GM23338 (cell line): ENCODE data around the gene BNIP5. TPM values are rescaled to one million over a fixed set of nuclear protein-coding genes. Genes with fewer than 3 reads are reported as not detected.

ENCODE experiments used
- ATAC-seq: fragments of 200-7000 bp; cut with Tn5 transposase; 3 replicates; pipeline ENCODE4 v1.9.1; 2020
- DNase-seq: peaks from one replicate; pipeline ENCODE4 v3.0.0-alpha.2; 2015; ENCODE audit warnings: low spot score
- H2AFZ ChIP-seq: fragments of 200-600 bp; sonication (generic); 2 replicates; pipeline ENCODE4 v1.8.0; 2016; ENCODE audit warnings: antibody characterized with exemption, mild to moderate bottlenecking, moderate library complexity
- H3F3A ChIP-seq: fragments of 200-600 bp; sonication (generic); replicated peaks from 2 replicates; pipeline ENCODE4 v1.8.0; 2017; ENCODE audit warnings: antibody characterized with exemption, mixed run types, low read depth
- H3K27ac ChIP-seq: fragments of 200-600 bp; sonication (generic); 2 replicates; pipeline ENCODE4 v1.6.1; 2016; ENCODE audit warnings: low read depth
- H3K27me3 ChIP-seq: fragments of 200-600 bp; sonication (generic); 2 replicates; pipeline ENCODE4 v1.8.0; 2016; ENCODE audit warnings: mild to moderate bottlenecking, mixed run types, moderate library complexity; ENCODE audit not compliant: insufficient read depth
- H3K36me3 ChIP-seq: fragments of 200-600 bp; sonication (generic); 2 replicates; pipeline ENCODE4 v1.8.0; 2016; ENCODE audit warnings: mild to moderate bottlenecking; ENCODE audit not compliant: insufficient read depth
- H3K4me1 ChIP-seq: fragments of 200-600 bp; sonication (generic); 2 replicates; pipeline ENCODE4 v1.8.0; 2016; ENCODE audit warnings: mild to moderate bottlenecking, moderate library complexity; ENCODE audit not compliant: insufficient read depth
- H3K4me2 ChIP-seq: fragments of 200-600 bp; sonication (generic); 2 replicates; pipeline ENCODE4 v1.7.1; 2017; ENCODE audit warnings: mixed run types
- H3K4me3 ChIP-seq: fragments of 200-600 bp; sonication (generic); 2 replicates; pipeline ENCODE4 v1.6.1; 2016; ENCODE audit warnings: mixed run types
- H3K79me2 ChIP-seq: fragments of 200-600 bp; sonication (generic); replicated peaks from 2 replicates; pipeline ENCODE4 v1.8.0; 2017; ENCODE audit warnings: mild to moderate bottlenecking; ENCODE audit not compliant: insufficient read depth
- H3K9me2 ChIP-seq: fragments of 200-600 bp; sonication (generic); 2 replicates; pipeline ENCODE4 v1.8.0; 2017; ENCODE audit not compliant: insufficient read depth
- H4K20me1 ChIP-seq: fragments of 200-600 bp; sonication (generic); replicated peaks from 2 replicates; pipeline ENCODE4 v1.8.0; 2017; ENCODE audit warnings: mild to moderate bottlenecking; ENCODE audit not compliant: insufficient read depth
- H3K27ac Mint-ChIP-seq: 2 replicates; pipeline ENCODE4 v1.8.0; 2020; ENCODE audit warnings: inconsistent platforms, mild to moderate bottlenecking, moderate library complexity, mixed read lengths
- H3K27me3 Mint-ChIP-seq: 3 replicates; pipeline ENCODE4 v1.8.0; 2022; ENCODE audit warnings: low read depth, mild to moderate bottlenecking, moderate library complexity, mixed read lengths, inconsistent platforms; ENCODE audit not compliant: insufficient read depth, poor library complexity
- H3K36me3 Mint-ChIP-seq: 3 replicates; pipeline ENCODE4 v1.8.0; 2021; ENCODE audit warnings: low read depth, mild to moderate bottlenecking, inconsistent platforms, moderate library complexity, mixed read lengths
- H3K4me1 Mint-ChIP-seq: 3 replicates; pipeline ENCODE4 v1.8.0; 2020; ENCODE audit warnings: mild to moderate bottlenecking, inconsistent platforms, mixed read lengths
- H3K4me3 Mint-ChIP-seq: 3 replicates; pipeline ENCODE4 v1.8.0; 2021; ENCODE audit warnings: moderate library complexity, mild to moderate bottlenecking, inconsistent platforms, mixed read lengths
- H3K9me3 Mint-ChIP-seq: 3 replicates; pipeline ENCODE4 v1.8.0; 2020; ENCODE audit warnings: moderate library complexity, mild to moderate bottlenecking, inconsistent platforms, mixed read lengths
- CREB1 ChIP-seq: fragments of 250-450 bp; sonication (Bioruptor Pico); IDR thresholded peaks from 2 replicates; pipeline ENCODE4 v1.5.0; 2020; ENCODE audit warnings: low read depth, mild to moderate bottlenecking, moderate library complexity
- EZH2 ChIP-seq: fragments of 200-600 bp; sonication (generic); IDR thresholded peaks from one replicate; pipeline ENCODE4 v1.8.0; 2017; ENCODE audit warnings: antibody characterized with exemption, mild to moderate bottlenecking, low read depth; ENCODE audit not compliant: unreplicated experiment
- EZH2phosphoT487 ChIP-seq: fragments of 200-600 bp; sonication (generic); IDR thresholded peaks from one replicate; pipeline ENCODE4 v1.8.1; 2018; ENCODE audit warnings: antibody characterized with exemption; ENCODE audit not compliant: unreplicated experiment
- JUNB ChIP-seq: IDR thresholded peaks from one replicate; pipeline ENCODE4 v1.6.1; 2016; ENCODE audit warnings: antibody characterized with exemption; ENCODE audit not compliant: unreplicated experiment
- NANOG ChIP-seq: IDR thresholded peaks from 2 replicates; pipeline ENCODE4 v1.6.1; 2016; ENCODE audit warnings: antibody characterized with exemption, borderline replicate concordance
- POLR2AphosphoS5 ChIP-seq: IDR thresholded peaks from 2 replicates; pipeline ENCODE4 v1.6.1; 2016; ENCODE audit warnings: antibody characterized with exemption, low read depth
- STAT1 ChIP-seq: IDR thresholded peaks from one replicate; pipeline ENCODE4 v1.6.1; 2016; ENCODE audit warnings: antibody characterized with exemption; ENCODE audit not compliant: unreplicated experiment
- ZNF114 ChIP-seq: fragments of 250-450 bp; sonication (Bioruptor Pico); IDR thresholded peaks from 2 replicates; pipeline ENCODE4 v1.5.0; 2020; ENCODE audit warnings: mild to moderate bottlenecking, moderate library complexity
- ZNF331 ChIP-seq: fragments of 250-450 bp; sonication (Bioruptor Pico); IDR thresholded peaks from 2 replicates; pipeline ENCODE4 v1.5.0; 2020; ENCODE audit warnings: low read depth, mild to moderate bottlenecking, moderate library complexity
- polyA plus RNA-seq: library from polyadenylated mRNA; unstranded; fragments of >200 nt; fragmentation: Nextera tagmentation; extraction: Ambion mirVana; gene quantifications from 2 replicates; pipeline ENCODE4 v1.2.1, GENCODE V29; 2016
- total RNA-seq: library from RNA; depleted of rRNA; stranded (reverse); fragments of >200 nt; shearing (Covaris generic); gene quantifications from 2 replicates; pipeline ENCODE4 v1.2.3, GENCODE V29; 2014
- TF ChIP-seq, protein P1 (sequence below), 2 experiments: fragments of 200-600 bp in 1 of 2; sonication (generic) in 1 of 2; conservative IDR thresholded peaks; 2 replicates each; pipeline versions ENCODE4 v1.5.1 to v1.6.1; 2016 to 2017; ENCODE audit warnings: antibody characterized with exemption in 2 of 2, low read depth in 2 of 2, mild to moderate bottlenecking in 2 of 2, moderate library complexity in 1 of 2
- TF ChIP-seq, protein P2 (sequence below): IDR thresholded peaks from 2 replicates; pipeline ENCODE4 v1.6.1; 2016; ENCODE audit warnings: antibody characterized with exemption
- TF ChIP-seq, protein P3 (sequence below): IDR thresholded peaks from one replicate; pipeline ENCODE4 v1.6.1; 2018; ENCODE audit warnings: antibody characterized with exemption; ENCODE audit not compliant: unreplicated experiment
- TF ChIP-seq, protein P4 (sequence below): fragments of 250-450 bp; sonication (Bioruptor Pico); IDR thresholded peaks from 2 replicates; pipeline ENCODE4 v1.5.0; 2020; ENCODE audit warnings: mild to moderate bottlenecking, moderate library complexity

Gene BNIP5
- total and polyA plus RNA-seq, 2 experiments from 2014 or later: not detected

DNA sequence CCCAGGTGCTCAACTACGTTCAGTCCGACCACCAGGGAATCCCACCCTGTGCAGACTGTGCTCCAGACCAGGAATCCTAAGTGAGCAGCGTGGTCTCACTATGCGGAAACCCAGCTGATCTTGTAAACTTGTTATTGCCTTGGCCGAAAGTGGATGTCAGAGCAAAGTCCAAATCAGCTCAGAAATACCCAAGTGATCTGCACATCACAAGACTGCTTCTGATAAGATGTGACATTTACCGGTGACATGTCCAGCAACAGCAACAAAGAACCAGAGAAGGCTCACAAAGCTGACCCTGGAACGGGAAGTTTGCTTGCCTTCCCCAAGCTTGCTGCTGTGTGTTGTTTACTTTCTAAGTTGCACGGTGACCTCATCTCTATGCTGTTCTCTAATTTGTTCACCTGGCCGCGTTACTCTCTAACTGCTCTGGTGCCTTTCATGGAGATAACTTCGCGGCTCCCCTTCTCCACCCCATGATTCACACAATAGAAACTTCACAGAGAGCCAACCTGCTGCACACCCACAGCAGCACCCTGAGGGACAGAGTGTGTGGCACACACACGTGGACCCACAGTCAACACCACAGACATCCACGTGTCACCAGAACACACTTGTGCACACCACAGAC, 1.7 kb downstream of the BNIP5 start:
- Mint-ChIP-seq H3K4me1 (peaks cover 16% of the 10 kb centered on the region), H3K36me3 (no peaks in the 10 kb centered on the region; the same call in 2 of the 3 replicates), H3K27ac (no peak overlapping the region), H3K4me3 (no peak overlapping the region), H3K9me3 (no peaks in the 10 kb centered on the region; the same call in 2 of the 3 replicates), H3K27me3 (peaks cover 14% of the 10 kb centered on the region)
- no peak overlapping the region for H3K4me3 ChIP-seq
- DNase-seq (no peak), ATAC-seq (no peak)
- H3K4me2 ChIP-seq: no peak overlapping the region
- H2AFZ ChIP-seq: peak overlapping the region; percentile 85; the same call in 1 of the 2 replicates
- H3F3A ChIP-seq: 0 out of 2 replicates have a peak, but pooled peaks cover under 1% of the 10 kb centered on the region
- no peaks in the 10 kb centered on the region for H3K36me3 ChIP-seq
- no peaks in the 10 kb centered on the region for H3K4me1 ChIP-seq
- H4K20me1 ChIP-seq: no peaks in the 10 kb centered on the region
- no peaks in the 10 kb centered on the region for H3K9me2 ChIP-seq
- TF ChIP-seq, protein P1, sequence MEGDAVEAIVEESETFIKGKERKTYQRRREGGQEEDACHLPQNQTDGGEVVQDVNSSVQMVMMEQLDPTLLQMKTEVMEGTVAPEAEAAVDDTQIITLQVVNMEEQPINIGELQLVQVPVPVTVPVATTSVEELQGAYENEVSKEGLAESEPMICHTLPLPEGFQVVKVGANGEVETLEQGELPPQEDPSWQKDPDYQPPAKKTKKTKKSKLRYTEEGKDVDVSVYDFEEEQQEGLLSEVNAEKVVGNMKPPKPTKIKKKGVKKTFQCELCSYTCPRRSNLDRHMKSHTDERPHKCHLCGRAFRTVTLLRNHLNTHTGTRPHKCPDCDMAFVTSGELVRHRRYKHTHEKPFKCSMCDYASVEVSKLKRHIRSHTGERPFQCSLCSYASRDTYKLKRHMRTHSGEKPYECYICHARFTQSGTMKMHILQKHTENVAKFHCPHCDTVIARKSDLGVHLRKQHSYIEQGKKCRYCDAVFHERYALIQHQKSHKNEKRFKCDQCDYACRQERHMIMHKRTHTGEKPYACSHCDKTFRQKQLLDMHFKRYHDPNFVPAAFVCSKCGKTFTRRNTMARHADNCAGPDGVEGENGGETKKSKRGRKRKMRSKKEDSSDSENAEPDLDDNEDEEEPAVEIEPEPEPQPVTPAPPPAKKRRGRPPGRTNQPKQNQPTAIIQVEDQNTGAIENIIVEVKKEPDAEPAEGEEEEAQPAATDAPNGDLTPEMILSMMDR (conservative IDR thresholded peaks at IDR 0.05; ENCODE audit: low read depth in 2 of 2): no peak
- TF ChIP-seq JUNB (no peak), EZH2phosphoT487 (no peak), EZH2 (no peak), CREB1 (CRISPR knock-in tag) (no peak), POLR2AphosphoS5 (no peak), STAT1 (no peak), ZNF114 (CRISPR knock-in tag) (no peak), ZNF331 (CRISPR knock-in tag) (no peak), NANOG (no peak)
- TF ChIP-seq, protein P2, sequence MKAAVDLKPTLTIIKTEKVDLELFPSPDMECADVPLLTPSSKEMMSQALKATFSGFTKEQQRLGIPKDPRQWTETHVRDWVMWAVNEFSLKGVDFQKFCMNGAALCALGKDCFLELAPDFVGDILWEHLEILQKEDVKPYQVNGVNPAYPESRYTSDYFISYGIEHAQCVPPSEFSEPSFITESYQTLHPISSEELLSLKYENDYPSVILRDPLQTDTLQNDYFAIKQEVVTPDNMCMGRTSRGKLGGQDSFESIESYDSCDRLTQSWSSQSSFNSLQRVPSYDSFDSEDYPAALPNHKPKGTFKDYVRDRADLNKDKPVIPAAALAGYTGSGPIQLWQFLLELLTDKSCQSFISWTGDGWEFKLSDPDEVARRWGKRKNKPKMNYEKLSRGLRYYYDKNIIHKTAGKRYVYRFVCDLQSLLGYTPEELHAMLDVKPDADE: no peak
- TF ChIP-seq, protein P3, sequence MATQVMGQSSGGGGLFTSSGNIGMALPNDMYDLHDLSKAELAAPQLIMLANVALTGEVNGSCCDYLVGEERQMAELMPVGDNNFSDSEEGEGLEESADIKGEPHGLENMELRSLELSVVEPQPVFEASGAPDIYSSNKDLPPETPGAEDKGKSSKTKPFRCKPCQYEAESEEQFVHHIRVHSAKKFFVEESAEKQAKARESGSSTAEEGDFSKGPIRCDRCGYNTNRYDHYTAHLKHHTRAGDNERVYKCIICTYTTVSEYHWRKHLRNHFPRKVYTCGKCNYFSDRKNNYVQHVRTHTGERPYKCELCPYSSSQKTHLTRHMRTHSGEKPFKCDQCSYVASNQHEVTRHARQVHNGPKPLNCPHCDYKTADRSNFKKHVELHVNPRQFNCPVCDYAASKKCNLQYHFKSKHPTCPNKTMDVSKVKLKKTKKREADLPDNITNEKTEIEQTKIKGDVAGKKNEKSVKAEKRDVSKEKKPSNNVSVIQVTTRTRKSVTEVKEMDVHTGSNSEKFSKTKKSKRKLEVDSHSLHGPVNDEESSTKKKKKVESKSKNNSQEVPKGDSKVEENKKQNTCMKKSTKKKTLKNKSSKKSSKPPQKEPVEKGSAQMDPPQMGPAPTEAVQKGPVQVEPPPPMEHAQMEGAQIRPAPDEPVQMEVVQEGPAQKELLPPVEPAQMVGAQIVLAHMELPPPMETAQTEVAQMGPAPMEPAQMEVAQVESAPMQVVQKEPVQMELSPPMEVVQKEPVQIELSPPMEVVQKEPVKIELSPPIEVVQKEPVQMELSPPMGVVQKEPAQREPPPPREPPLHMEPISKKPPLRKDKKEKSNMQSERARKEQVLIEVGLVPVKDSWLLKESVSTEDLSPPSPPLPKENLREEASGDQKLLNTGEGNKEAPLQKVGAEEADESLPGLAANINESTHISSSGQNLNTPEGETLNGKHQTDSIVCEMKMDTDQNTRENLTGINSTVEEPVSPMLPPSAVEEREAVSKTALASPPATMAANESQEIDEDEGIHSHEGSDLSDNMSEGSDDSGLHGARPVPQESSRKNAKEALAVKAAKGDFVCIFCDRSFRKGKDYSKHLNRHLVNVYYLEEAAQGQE: no peak
- TF ChIP-seq, protein P4, sequence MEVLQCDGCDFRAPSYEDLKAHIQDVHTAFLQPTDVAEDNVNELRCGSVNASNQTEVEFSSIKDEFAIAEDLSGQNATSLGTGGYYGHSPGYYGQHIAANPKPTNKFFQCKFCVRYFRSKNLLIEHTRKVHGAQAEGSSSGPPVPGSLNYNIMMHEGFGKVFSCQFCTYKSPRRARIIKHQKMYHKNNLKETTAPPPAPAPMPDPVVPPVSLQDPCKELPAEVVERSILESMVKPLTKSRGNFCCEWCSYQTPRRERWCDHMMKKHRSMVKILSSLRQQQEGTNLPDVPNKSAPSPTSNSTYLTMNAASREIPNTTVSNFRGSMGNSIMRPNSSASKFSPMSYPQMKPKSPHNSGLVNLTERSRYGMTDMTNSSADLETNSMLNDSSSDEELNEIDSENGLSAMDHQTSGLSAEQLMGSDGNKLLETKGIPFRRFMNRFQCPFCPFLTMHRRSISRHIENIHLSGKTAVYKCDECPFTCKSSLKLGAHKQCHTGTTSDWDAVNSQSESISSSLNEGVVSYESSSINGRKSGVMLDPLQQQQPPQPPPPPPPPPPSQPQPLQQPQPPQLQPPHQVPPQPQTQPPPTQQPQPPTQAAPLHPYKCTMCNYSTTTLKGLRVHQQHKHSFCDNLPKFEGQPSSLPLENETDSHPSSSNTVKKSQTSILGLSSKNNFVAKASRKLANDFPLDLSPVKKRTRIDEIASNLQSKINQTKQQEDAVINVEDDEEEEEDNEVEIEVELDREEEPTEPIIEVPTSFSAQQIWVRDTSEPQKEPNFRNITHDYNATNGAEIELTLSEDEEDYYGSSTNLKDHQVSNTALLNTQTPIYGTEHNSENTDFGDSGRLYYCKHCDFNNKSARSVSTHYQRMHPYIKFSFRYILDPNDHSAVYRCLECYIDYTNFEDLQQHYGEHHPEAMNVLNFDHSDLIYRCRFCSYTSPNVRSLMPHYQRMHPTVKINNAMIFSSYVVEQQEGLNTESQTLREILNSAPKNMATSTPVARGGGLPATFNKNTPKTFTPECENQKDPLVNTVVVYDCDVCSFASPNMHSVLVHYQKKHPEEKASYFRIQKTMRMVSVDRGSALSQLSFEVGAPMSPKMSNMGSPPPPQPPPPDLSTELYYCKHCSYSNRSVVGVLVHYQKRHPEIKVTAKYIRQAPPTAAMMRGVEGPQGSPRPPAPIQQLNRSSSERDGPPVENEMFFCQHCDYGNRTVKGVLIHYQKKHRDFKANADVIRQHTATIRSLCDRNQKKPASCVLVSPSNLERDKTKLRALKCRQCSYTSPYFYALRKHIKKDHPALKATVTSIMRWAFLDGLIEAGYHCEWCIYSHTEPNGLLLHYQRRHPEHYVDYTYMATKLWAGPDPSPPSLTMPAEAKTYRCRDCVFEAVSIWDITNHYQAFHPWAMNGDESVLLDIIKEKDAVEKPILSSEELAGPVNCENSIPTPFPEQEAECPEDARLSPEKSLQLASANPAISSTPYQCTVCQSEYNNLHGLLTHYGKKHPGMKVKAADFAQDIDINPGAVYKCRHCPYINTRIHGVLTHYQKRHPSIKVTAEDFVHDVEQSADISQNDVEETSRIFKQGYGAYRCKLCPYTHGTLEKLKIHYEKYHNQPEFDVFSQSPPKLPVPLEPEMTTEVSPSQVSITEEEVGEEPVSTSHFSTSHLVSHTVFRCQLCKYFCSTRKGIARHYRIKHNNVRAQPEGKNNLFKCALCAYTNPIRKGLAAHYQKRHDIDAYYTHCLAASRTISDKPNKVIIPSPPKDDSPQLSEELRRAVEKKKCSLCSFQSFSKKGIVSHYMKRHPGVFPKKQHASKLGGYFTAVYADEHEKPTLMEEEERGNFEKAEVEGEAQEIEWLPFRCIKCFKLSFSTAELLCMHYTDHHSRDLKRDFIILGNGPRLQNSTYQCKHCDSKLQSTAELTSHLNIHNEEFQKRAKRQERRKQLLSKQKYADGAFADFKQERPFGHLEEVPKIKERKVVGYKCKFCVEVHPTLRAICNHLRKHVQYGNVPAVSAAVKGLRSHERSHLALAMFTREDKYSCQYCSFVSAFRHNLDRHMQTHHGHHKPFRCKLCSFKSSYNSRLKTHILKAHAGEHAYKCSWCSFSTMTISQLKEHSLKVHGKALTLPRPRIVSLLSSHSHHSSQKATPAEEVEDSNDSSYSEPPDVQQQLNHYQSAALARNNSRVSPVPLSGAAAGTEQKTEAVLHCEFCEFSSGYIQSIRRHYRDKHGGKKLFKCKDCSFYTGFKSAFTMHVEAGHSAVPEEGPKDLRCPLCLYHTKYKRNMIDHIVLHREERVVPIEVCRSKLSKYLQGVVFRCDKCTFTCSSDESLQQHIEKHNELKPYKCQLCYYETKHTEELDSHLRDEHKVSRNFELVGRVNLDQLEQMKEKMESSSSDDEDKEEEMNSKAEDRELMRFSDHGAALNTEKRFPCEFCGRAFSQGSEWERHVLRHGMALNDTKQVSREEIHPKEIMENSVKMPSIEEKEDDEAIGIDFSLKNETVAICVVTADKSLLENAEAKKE (CRISPR knock-in tag): no peak
- peaks cover 4% of the 10 kb centered on the region for H3K27me3 ChIP-seq
- no peaks in the 10 kb centered on the region for H3K79me2 ChIP-seq
- no peak overlapping the region for H3K27ac ChIP-seq
